Kidney epithelial cell (primary cell): ENCODE measurements around the gene XXYLT1. TPM values are rescaled to one million over a fixed set of nuclear protein-coding genes. Genes with fewer than 3 reads are reported as not detected.

ENCODE experiments used
- DNase-seq: peaks from one replicate; pipeline ENCODE4 v3.0.0-alpha.2; 2010; ENCODE audit warnings: low read depth
- H3K27me3 ChIP-seq: 2 replicates; pipeline ENCODE4 v1.6.0; 2011; ENCODE audit warnings: low read length; ENCODE audit not compliant: control insufficient read depth, insufficient read depth
- H3K36me3 ChIP-seq: 2 replicates; pipeline ENCODE4 v1.5.1; 2011; ENCODE audit warnings: low read length; ENCODE audit not compliant: control insufficient read depth, insufficient read depth
- H3K4me3 ChIP-seq: 2 replicates; pipeline ENCODE4 v1.5.1; 2011; ENCODE audit warnings: low read depth, mild to moderate bottlenecking, control low read depth, low read length
- CTCF ChIP-seq: IDR thresholded peaks from 2 replicates; pipeline ENCODE4 v1.5.1; 2011; ENCODE audit warnings: mild to moderate bottlenecking, moderate library complexity, low read length, control low read depth, inconsistent platforms; ENCODE audit not compliant: insufficient read depth, poor library complexity, severe bottlenecking
- total RNA-seq: library from RNA; depleted of rRNA; stranded (reverse); fragments of >200 nt; gene quantifications from 2 replicates; pipeline ENCODE4 v1.2.3, GENCODE V29; 2015

Gene XXYLT1
- total RNA-seq, 1 donor from 2014 or later = 18.7 TPM

- no peaks in the 10 kb centered on the region for H3K36me3 ChIP-seq
- H3K27me3 ChIP-seq = no peaks in the 10 kb centered on the region
- peak; percentile 21 for DNase-seq
- TF ChIP-seq CTCF = no peak
- no peak overlapping the region for H3K4me3 ChIP-seq
Measured at GRCh38 chr3:195180490-195181112, 90.4 kb downstream of the XXYLT1 start.

DNA sequence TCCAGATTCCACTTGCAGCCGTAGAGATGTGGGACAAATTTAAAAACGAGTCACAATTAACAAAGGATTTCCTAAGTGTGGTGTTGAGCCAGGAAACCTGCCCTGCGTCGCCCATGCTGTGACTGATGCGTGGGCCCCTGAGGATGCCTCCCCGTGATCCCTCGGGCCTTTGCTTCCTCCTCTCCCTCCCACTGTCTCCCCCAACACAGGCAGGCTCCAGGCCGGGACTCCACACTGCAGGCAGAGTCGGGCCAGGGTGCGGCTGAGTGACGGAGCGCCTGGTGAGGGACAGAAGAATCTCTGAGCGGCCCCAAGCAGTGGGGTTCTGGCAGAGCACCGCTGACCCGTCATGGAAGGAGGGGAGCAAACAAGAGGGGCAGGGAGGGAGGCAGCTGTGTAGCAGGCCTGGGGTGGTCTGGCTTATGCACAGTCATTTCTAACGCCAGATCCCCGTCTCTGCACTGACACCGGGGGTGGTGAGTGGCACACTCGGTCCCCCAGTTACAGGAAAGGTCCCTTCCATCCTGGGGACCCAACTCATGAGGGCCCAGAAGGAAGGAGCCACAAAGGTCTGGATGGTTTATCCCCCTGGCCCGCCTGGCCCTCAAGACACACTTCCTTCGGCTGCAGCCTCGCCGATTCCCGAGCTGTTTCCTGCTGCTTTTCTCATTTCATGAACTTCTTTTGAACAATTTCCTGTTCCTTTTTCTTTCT lies 91.0 kb downstream of the XXYLT1 start:
- Histone ChIP-seq H3K4me3 (no peak overlapping the region), H3K27me3 (no peaks in the 10 kb centered on the region), H3K36me3 (no peaks in the 10 kb centered on the region)
- no peak for DNase-seq
- TF ChIP-seq CTCF = no peak

DNA sequence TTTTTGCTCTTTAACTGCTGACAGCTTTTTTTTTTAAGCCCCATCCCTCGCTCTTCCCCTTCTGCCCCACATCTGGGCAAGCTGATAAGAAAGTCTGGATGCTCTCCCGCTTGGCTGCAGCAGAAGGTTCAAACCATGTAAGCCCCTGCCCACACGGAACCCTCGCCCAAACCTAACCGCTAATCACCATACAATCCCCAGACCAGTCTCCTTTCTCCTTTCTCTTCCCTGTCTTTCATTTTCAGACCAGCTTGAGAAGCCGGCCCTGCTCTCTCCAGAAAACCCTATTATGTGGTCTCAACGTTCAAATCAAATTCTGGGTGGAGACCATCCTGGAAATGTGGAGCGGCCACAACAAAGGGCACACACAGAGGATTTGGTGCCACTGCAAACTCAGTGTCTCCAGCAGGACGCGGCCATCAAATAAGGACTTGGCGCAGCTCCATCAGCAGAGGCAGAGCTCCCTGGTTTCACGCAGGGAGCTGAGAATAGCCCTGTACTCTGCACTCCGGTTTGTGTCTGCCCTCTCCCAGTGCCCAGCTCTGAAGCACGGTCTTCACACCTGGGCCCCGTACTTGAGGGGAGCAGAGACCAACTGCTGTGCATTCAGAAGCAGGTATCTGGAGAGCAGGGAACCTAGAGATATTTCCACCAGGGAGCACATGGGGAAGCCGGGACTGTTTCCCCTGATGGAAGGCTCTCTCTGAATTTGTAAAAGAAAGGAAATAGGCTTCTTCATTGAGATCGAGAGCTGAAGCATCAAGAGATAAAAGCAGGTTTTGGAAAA lies 92.6 kb downstream of the XXYLT1 start:
- no peak for TF ChIP-seq CTCF
- Histone ChIP-seq H3K4me3 (no peak overlapping the region), H3K36me3 (no peaks in the 10 kb centered on the region), H3K27me3 (no peaks in the 10 kb centered on the region)
- no peak for DNase-seq

DNA sequence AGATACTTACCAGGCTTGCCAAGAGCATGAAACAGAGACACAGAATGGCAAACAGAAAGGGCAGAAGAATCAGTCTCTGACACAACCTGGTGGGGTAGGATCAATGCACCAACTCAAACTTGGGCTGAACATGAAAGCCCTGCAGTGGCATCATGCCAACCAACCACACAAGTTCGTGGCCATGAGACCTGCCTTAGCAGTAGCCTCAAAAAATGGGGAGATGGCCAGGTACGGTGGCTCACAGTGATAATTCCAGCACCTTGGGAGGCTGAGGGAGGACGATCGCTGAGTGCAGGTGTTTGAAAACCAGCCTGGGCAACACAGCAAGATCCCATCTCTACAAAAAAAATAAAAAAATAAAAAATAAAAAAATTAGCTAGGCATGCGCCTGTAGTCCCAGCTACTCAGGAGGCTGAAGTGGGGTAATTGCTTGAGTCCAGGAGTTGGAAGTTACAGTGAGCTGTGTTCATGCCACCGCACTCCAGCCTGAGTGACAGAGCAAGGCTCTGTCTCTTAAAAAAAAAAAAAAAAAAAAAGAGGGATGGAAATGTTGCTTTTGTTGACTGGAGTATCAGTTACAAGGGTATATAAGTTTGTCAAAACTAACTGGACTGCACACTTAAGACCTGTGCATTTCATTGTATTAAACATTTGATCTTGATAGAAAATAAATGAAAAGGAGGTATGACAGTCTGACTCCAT lies 93.4 kb downstream of the XXYLT1 start:
- no peak for DNase-seq
- Histone ChIP-seq H3K27me3 (no peaks in the 10 kb centered on the region), H3K36me3 (no peaks in the 10 kb centered on the region), H3K4me3 (no peak overlapping the region)
- TF ChIP-seq CTCF = no peak

DNA sequence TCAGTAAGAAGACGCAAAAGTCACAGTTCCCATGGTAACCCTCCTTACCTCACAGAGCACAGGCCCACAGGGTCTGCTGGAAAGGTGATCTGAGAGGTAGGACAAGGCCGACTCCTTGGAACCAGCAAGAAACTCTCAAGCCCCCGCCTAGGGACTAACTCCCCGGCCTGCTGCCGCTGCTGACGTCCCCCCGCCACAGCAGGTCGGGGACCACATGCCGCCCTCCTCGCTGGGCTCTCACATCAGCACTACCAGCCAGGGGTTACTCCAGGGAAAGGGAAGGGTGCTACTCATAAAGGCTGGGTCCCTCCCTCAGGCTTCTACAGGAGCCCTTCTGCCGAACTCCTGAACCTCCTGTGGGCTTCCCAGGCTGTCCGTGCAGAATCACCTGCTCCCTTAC lies 94.2 kb downstream of the XXYLT1 start:
- Histone ChIP-seq H3K36me3 (no peaks in the 10 kb centered on the region), H3K27me3 (no peaks in the 10 kb centered on the region), H3K4me3 (no peak overlapping the region)
- TF ChIP-seq CTCF = no peak
- DNase-seq = no peak
